Brain microvascular endothelial cell (primary cell): ENCODE results near the gene MAP2K5.

ENCODE experiments used
- DNase-seq: peaks from one replicate; pipeline ENCODE4 v3.0.0-alpha.2; 2020
- H3K27ac ChIP-seq: fragments of 250-450 bp; sonication (Bioruptor Pico); 2 replicates; pipeline ENCODE4 v1.5.1; 2020; ENCODE audit warnings: mild to moderate bottlenecking, moderate library complexity
- H3K27me3 ChIP-seq: fragments of 250-450 bp; sonication (Bioruptor Pico); replicated peaks from 2 replicates; pipeline ENCODE4 v1.5.1; 2020; ENCODE audit warnings: mild to moderate bottlenecking
- H3K36me3 ChIP-seq: fragments of 250-450 bp; sonication (Bioruptor Pico); replicated peaks from 2 replicates; pipeline ENCODE4 v1.5.1; 2020; ENCODE audit warnings: mild to moderate bottlenecking
- H3K4me3 ChIP-seq: 2 replicates; pipeline ENCODE4 v1.5.1; 2011; ENCODE audit warnings: low read depth, mild to moderate bottlenecking, control low read depth, low read length, moderate library complexity
- CTCF ChIP-seq: IDR thresholded peaks from 2 replicates; pipeline ENCODE4 v1.5.1; 2011; ENCODE audit warnings: low read depth, mild to moderate bottlenecking, moderate library complexity, low read length, control low read depth, inconsistent platforms; ENCODE audit errors: missing control alignments
- in situ Hi-C: cut with HindIII; loops from 2 replicates; pipeline ENCODE4 v1.10.0; 2017; ENCODE audit warnings: low sequenced_read_pairs, low pct_ligation_motif_present

Gene MAP2K5

GRCh38 chr15:67674983-67675382 is 132.5 kb downstream of the MAP2K5 start:
- Histone ChIP-seq H3K4me3 (no peak overlapping the region), H3K36me3 (no peaks in the 10 kb centered on the region), H3K27ac (no peak overlapping the region), H3K27me3 (no peaks in the 10 kb centered on the region)
- no peak for DNase-seq
- in situ Hi-C loops = no loop called here
- TF ChIP-seq CTCF = no peak

DNA sequence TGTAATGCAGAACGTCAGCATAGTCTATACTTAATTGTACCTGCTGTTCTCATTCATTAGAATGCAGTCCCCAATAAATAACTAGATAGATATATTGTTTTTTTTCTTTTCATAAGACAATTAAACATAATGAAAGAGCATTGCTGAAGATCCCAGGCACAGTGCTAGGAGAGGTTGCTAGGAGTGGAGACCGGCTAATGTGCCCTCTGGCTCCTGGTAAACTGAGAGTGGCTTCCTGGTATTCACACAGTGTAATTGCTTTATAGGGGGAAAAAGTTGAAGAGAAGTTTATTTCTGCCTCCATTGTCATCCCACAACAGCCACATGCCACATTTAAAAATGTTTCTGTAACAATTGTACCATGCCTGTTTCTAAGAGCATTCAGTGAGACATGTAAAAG is 135.6 kb downstream of the MAP2K5 start:
- in situ Hi-C loops = no loop called here
- Histone ChIP-seq H3K4me3 (no peak overlapping the region), H3K27ac (no peak overlapping the region), H3K36me3 (no peaks in the 10 kb centered on the region), H3K27me3 (no peaks in the 10 kb centered on the region)
- no peak for TF ChIP-seq CTCF
- DNase-seq = no peak

- Histone ChIP-seq H3K27ac (no peak overlapping the region), H3K27me3 (no peaks in the 10 kb centered on the region), H3K36me3 (no peaks in the 10 kb centered on the region), H3K4me3 (no peak overlapping the region)
- no peak for TF ChIP-seq CTCF
- in situ Hi-C loops = no loop called here
- no peak for DNase-seq
Observed at GRCh38 chr15:67678993-67679392, 136.5 kb downstream of the MAP2K5 start.

GRCh38 chr15:67680641-67681040 is 138.1 kb downstream of the MAP2K5 start:
- in situ Hi-C loops = no loop called here
- TF ChIP-seq CTCF = no peak
- H3K27me3 ChIP-seq = no peaks in the 10 kb centered on the region
- no peak for DNase-seq
- H3K36me3 ChIP-seq = no peaks in the 10 kb centered on the region
- no peak overlapping the region for H3K27ac ChIP-seq
- no peak overlapping the region for H3K4me3 ChIP-seq

DNA sequence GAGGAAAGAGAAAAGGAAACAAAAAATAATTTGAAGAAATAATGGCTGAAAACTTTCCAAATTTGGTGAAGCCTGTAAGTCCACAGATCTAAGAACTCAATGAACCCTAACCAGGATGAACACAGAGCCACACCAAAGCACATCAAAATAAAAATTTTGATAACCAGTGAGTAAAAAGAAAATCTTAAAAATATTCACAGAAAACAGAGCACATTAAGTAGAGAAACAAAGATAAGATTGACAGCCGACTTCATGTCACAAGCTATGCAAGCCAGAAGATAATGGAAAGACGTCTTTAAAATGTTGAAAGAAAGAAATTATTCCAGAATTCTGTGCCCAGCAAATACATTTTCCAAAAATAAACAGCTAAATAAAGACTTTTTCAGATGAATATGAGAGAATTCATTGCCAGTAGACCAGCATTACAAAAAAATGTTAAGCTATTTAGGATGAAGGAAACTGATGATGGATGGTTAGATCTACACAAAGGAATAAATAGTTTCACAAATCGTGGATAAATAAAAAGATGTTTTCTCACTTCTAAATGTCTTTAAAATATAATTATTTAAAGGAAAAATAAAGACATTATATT is 142.6 kb downstream of the MAP2K5 start:
- Histone ChIP-seq H3K27ac (no peak overlapping the region), H3K36me3 (no peaks in the 10 kb centered on the region), H3K27me3 (no peaks in the 10 kb centered on the region), H3K4me3 (no peak overlapping the region)
- in situ Hi-C loops = no loop called here
- no peak for DNase-seq
- no peak for TF ChIP-seq CTCF

DNA sequence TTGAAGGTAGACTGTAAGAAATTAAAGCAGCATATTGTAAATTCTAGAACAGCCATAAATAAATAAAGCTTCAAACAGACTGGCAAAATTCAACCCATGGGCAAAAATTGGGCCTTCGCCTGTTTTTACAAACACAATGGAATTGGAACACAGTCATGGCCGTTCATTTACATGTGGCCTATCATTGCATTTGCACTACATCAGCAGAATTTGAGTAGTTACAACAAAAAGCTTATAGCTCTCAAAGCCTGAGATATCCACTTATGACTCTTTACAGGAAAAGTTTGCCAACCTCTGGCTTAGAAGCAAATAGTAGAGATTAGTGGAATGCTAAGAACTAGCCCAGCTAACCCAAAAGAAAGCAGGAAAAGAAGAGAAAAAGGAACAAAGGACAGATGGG is 143.2 kb downstream of the MAP2K5 start:
- no peak for DNase-seq
- TF ChIP-seq CTCF = no peak
- in situ Hi-C loops = no loop called here
- H3K27ac ChIP-seq = no peak overlapping the region
- no peaks in the 10 kb centered on the region for H3K27me3 ChIP-seq
- H3K4me3 ChIP-seq = no peak overlapping the region
- H3K36me3 ChIP-seq = no peaks in the 10 kb centered on the region
